HG02759 (cell line): ENCODE results near the gene ESPN.

Experiments used
- ATAC-seq: cut with Tn5 transposase; IDR thresholded peaks from one replicate; pipeline ENCODE4 v1.9.1; 2021; ENCODE audit warnings: mild to moderate bottlenecking, moderate library complexity; ENCODE audit not compliant: unreplicated experiment

Gene ESPN

GRCh38 chr1:6463120-6463412 is 38.5 kb downstream of the ESPN start:
- no peak for ATAC-seq

DNA sequence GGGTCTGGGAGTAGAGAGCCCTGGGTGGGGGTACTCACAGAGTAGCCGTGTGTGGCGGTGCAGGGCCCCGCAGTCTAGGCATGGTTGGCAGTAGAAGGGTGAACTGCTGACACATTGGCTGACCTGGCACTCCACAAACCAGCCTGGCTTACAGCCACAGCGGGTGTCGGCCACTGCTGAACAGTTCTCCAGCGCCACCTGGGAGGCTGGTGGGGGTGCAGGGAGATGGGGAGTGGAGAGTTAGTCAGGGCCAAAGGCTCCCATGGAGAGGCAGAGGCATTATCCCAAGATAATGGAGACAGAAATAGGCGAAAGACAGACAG is 39.9 kb downstream of the ESPN start:
- ATAC-seq: no peak

- no peak for ATAC-seq
These were observed 40.3 kb downstream of the ESPN start for GRCh38 chr1:6464915-6465314.

DNA sequence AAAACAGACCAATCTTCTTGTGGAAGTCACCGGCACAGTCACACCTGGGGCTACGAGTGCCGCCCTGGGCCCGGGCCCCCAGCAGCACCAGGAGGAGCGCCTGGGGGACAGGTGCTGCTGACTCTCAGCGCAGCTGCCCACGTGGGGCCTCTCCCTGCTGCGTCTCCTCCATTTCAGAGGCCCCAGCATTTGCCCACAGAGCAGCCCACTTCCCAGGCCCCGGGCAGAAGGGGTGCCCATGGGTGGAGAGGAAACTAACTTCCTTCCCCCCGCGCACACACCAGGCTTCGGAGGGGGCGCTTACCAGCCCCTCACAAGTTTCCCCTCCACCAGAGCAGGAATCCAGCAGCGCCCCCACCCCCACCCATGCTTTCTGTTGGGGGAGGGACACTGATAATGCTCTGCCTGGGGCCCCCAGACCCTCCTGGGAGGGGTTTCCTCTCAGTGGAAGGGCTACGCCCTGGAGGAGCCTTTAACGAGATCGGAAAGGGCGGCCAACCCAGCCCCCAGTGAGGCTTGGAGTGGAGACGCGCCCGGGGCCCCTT is 41.0 kb downstream of the ESPN start:
- ATAC-seq: no peak

DNA sequence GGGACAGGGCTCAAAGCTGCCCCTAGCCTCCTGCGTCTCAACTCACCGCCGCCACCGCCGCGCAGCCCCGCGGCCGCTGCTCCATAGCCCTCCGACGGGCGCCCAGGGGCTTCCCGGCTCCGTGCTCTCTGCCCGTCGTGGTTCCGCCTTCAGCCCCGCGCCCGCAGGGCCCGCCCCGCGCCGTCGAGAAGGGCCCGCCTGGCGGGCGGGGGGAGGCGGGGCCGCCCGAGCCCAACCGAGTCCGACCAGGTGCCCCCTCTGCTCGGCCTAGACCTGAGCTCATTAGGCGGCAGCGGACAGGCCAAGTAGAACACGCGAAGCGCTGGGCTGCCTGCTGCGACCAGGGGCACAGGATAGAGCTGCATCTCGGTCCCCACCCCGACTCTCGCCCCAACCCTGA is 41.4 kb downstream of the ESPN start, which contains the start of gene TNFRSF25:
TNFRSF25 (minus strand) TSS at position 151 of the 400 bp plus-strand sequence; CDS start at position 85, 66 bp downstream.
- no peak for ATAC-seq

GRCh38 chr1:6466751-6467150 is 42.2 kb downstream of the ESPN start:
- ATAC-seq: no peak

- ATAC-seq: no peak
These were observed 42.6 kb downstream of the ESPN start for GRCh38 chr1:6467224-6467623.

DNA sequence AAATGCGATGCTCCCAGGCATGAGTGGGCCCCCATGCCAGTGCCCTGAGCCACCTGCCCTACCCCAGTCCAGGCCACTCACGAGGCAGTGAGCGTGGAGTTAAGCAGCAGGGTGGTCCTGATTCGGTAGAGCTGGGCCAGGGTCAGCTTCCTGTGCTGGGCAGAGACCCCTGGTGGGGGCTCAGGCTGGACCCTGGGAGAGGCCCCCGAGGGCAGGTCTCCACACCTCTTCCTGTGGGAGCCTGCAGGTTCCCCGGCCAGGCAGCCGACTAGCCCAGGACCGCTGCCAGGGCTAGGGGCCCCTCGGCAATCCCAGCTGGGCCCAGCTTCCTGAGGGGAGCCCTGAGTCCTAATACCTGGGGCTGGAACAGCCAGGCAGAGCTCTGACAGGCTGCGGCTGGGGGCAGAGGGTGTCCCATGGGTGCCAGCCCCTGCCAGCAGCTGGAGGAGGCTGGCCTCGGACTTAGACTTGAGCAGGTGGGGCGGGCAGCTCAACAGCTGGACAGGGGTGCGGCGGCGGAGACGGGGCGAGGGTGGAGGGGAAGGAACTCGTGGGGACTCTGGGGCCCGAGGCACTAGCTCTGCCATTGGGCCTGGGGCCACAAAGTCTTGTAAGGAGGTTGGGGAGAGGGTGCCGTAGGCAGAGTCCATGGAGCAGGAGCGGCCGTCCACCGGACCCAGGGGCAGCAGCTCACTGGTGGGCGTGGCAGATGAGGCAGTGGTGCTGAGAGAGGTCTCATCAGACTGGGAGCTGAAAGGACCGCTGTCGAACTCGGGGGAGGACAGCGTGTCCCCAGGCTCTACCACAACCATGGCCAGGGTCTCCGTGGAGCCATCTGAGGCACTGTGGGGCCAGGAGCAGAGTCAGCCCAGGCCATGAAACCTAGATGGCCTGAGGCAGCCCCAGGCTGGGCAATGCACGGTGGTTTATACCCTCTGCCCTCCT is 43.4 kb downstream of the ESPN start:
- no peak for ATAC-seq

- ATAC-seq: no peak
These were observed 44.3 kb downstream of the ESPN start for GRCh38 chr1:6468729-6469461.

- no peak for ATAC-seq
These were observed 45.8 kb downstream of the ESPN start for GRCh38 chr1:6470132-6471085.

GRCh38 chr1:6471086-6471969 is 46.8 kb downstream of the ESPN start:
- no peak for ATAC-seq

DNA sequence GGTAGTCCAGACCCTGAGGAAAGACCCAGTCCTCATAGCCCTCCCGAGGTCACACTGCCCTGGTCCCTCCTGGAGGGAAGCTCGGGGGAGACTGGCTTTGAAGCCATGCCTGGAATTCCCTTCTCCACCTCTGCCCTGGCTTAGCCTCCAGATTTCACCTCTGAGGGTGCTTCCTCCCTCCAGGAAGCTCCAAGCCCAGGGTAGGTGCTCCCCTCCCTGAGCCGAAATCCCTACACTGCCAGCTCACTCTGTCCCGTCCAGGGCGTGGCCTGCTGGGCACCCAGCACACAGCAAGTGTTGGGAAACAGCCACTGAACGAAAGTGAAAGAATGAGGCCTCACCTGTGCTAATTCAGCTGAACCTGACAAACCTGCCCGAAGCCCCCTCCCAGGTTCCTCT is 47.4 kb downstream of the ESPN start:
- no peak for ATAC-seq

DNA sequence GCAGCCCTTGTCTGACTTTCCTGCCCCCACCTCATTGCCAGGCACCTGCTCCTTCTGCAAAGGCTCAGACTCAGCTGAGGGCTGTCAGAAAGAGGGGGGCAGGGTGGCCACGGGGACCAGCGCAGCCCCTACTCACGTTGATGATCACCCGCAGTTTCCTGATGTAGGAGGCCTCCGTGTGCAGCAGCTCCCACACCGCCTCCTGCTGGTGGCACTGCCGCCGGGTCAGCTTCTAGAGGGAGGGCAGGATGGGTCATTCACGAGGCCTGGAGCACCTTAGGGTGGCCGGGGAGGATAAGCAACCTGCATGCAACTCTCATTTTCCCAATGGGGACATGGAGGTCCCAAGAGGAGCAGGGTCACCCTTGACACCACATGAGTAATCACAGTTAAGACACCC is 47.8 kb downstream of the ESPN start:
- ATAC-seq: no peak

DNA sequence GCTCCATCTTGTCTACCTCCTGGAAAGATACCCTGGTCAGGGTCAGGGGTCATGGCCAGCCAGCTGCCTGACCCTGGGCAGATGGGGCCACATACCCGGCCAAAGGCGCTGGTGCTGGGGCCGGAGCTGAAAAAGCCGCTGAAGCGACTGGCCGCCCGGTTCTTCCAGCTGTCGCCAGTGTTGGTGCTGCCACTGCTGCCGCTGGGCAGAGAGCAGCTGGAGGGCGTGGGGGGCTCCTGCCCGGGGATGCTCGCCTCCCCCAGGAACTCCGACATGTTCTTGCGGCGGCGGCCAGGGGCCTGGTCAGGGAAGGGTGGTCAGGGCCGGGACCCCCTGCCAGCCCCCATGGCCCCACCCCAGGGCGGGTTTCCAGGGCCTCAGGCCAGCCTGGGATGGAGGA is 48.6 kb downstream of the ESPN start:
- no peak for ATAC-seq

- ATAC-seq: no peak
These were observed 49.6 kb downstream of the ESPN start for GRCh38 chr1:6473974-6474814.

DNA sequence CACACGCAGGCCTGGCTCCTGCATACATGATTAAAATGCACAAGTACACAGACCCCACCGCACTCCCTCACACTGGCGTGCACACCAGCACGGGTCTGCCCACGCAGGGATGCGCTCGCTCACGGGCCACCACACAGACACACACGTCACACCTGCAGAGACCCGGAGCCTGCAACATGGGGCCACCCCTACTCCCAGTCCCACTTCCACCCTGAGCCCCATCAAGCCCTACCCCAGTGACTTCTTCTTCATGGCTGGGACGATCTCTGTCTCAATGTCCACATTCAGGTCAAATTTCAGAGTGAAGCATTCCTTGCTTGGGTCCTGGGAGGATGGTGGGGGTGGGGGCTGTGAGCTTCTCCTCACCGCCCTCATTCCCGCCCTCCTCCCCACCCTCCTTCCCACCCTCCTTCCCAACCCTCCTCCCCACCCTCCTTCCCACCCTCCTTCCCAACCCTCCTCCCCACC is 50.3 kb downstream of the ESPN start:
- ATAC-seq: no peak

GRCh38 chr1:6475381-6476133 is 51.0 kb downstream of the ESPN start:
- no peak for ATAC-seq

DNA sequence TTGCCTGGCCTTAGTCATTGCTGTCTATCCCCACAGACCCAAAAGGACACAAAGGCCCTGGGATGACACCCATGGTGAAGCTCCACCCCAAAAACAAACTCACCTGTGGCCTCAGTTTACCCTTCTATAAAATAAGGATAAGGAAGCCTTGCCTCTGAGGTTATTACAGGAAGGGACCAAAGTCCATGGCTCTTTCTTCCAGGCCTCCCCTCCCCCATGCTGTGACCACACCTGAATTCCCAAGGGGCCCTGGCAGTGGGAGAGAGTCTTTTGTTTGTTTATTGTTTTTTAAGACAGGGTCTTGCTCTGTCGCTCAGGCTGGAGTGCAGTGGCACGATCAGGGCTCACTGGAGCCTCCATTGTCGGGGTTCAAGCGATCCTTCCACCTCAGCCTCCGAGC is 51.9 kb downstream of the ESPN start:
- ATAC-seq: no peak
